ENCODE measurements around the gene PCSK7. TPM values are rescaled to one million over a fixed set of nuclear protein-coding genes. Genes with fewer than 3 reads are reported as not detected.

Gene PCSK7
- total and polyA plus RNA-seq, 2 of the 4 experiments (the other 2 are of a cell fraction): 35.8 to 54.3 TPM

GRCh38 chr11:117154468-117154867, 77.4 kb downstream of the PCSK7 start:
- Histone ChIP-seq H2AK9ac (replicated peaks; ENCODE audit: low read depth, low read length, poor library complexity) (no peak overlapping the region), H4K8ac (ENCODE audit: low read depth in 2 of 2, low read length in 2 of 2) (no peak overlapping the region), H3K27ac (ENCODE audit: insufficient read depth, low read length) (no peak overlapping the region), H4K20me1 (ENCODE audit: insufficient read depth, low read length) (peaks cover 87% of the 10 kb centered on the region), H2BK15ac (ENCODE audit: low read depth, low read length) (no peak overlapping the region), H4K5ac (ENCODE audit: low read depth, low read length) (no peak overlapping the region), H3K9me3 (ENCODE audit: control insufficient read depth, insufficient read depth, low read length) (no peaks in the 10 kb centered on the region), H3K18ac (ENCODE audit: low read depth, low read length) (no peak overlapping the region), H3K4me2 (ENCODE audit: low read depth, low read length) (no peak overlapping the region), H3K79me1 (ENCODE audit: low read depth in 1 of 2, low read length in 2 of 2) (peaks cover 4 to 53% of the 10 kb centered on the region in 2 experiments), H4K91ac (ENCODE audit: insufficient read depth, low read depth, low read length) (no peak overlapping the region), H3K9ac (ENCODE audit: low read depth, low read length) (no peak overlapping the region), H2BK5ac (ENCODE audit: low read depth, low read length, poor library complexity, severe bottlenecking) (no peak overlapping the region), H3K56ac (ENCODE audit: extremely low read depth, insufficient read depth, low read length) (no peak overlapping the region), H3K27me3 (ENCODE audit: control insufficient read depth, insufficient read depth, low read length) (no peaks in the 10 kb centered on the region), H3K4me1 (ENCODE audit: control insufficient read depth, insufficient read depth, low read length) (no peaks in the 10 kb centered on the region), H2BK120ac (ENCODE audit: low read depth, low read length) (no peak overlapping the region), H2AFZ (replicated peaks; ENCODE audit: low read length, poor library complexity) (no peak overlapping the region), H3K14ac (replicated peaks; ENCODE audit: low read depth, low read length) (no peak overlapping the region), H3K4ac (ENCODE audit: low read depth, low read length) (no peak overlapping the region), H2AK5ac (ENCODE audit: low read depth, low read length) (no peak overlapping the region), H2BK20ac (ENCODE audit: low read depth, low read length) (no peak overlapping the region), H3K23ac (ENCODE audit: low read depth, low read length) (no peak overlapping the region), H3K4me3 (ENCODE audit: insufficient read depth, low read depth, low read length) (no peak overlapping the region), H3K36me3 (ENCODE audit: control insufficient read depth, insufficient read depth, low read length) (peaks cover 31% of the 10 kb centered on the region), H3K9me1 (ENCODE audit: insufficient read depth, low read length) (peaks cover 12% of the 10 kb centered on the region; the same call in 1 of the 2 replicates)
- dilution Hi-C loops (cut with HindIII; ENCODE audit: low sequenced_read_pairs, unreplicated experiment): no loop called here
- BruUV-seq (replicated peaks): no TSS peak
- CTCF ChIA-PET: no interaction called here
- POLR2A ChIA-PET (ENCODE audit: unreplicated experiment): no interaction called here
- no peak for DNase-seq
- intact Hi-C loops (cut with micrococcal nuclease): no loop called here
- WGBS, 2 experiments (ENCODE audit: extremely low coverage in 2 of 2, insufficient read length in 1 of 2): no CpG with 5 or more reads among the region's 5 CpGs
- TF ChIP-seq RCOR1 (IDR thresholded peaks at IDR 0.05; ENCODE audit: insufficient replicate concordance, low read length) (no peak), NFE2L2 (IDR thresholded peaks at IDR 0.05; ENCODE audit: low read depth, low read length) (no peak), MXI1 (IDR thresholded peaks at IDR 0.05; ENCODE audit: borderline replicate concordance, low read depth, low read length) (no peak), BHLHE40 (IDR thresholded peaks at IDR 0.05; ENCODE audit: low read depth, low read length) (no peak), SMC3 (IDR thresholded peaks at IDR 0.05; ENCODE audit: low read depth, low read length) (no peak), CHD1 (IDR thresholded peaks at IDR 0.05; ENCODE audit: low read depth, low read length) (no peak), CEBPB (IDR thresholded peaks at IDR 0.05; ENCODE audit: low read depth, low read length) (no peak)
- no peak for ATAC-seq (ENCODE audit: low read depth)
- in situ Hi-C loops (cut with MboI; ENCODE audit: low sequenced_read_pairs): no loop called here

Small RNAs within 50 kb of the gene (microRNA-seq; reads per million reads assigned to microRNA genes)
- gene RF00564 (ENCODE audit: insufficient read depth, insufficient read length): not detected

Small RNAs within 50 kb of the gene (small RNA-seq; reads per million reads assigned to genes)
- 0 reads per million in 5 experiments for gene RF00564

Other genes starting within 250 kb of the PCSK7 start
- 8.2 and 17.2 TPM in 2 replicates for gene SIK3, start 133.6 kb downstream of the PCSK7 start, total RNA-seq (2012; rRNA removed)
- gene SIK3, start 133.6 kb downstream of the PCSK7 start, polyA plus RNA-seq (2012; rRNA removed): 7.5 and 9.1 TPM in 2 replicates
- 213 and 280 TPM in 2 replicates for gene PAFAH1B2, start 87.8 kb downstream of the PCSK7 start, total RNA-seq (2012; rRNA removed)
- gene PAFAH1B2, start 87.8 kb downstream of the PCSK7 start, polyA plus RNA-seq (2012; rRNA removed): 24.2 and 29.8 TPM in 2 replicates
- 6.7 and 7.3 TPM in 2 replicates for gene SIDT2, start 53.3 kb downstream of the PCSK7 start, total RNA-seq (2012; rRNA removed)
- gene SIDT2, start 53.3 kb downstream of the PCSK7 start, polyA plus RNA-seq (2012; rRNA removed): 29.7 and 30.3 TPM in 2 replicates
- 1,558 and 2,558 TPM in 2 replicates for gene TAGLN, start 32.7 kb downstream of the PCSK7 start, total RNA-seq (2012; rRNA removed)
- gene TAGLN, start 32.7 kb downstream of the PCSK7 start, polyA plus RNA-seq (2012; rRNA removed): 3,760 and 3,780 TPM in 2 replicates
- 7.5 and 7.9 TPM in 2 replicates for gene RNF214, start 598 bp upstream of the PCSK7 start, total RNA-seq (2012; rRNA removed)
- gene RNF214, start 598 bp upstream of the PCSK7 start, polyA plus RNA-seq (2012; rRNA removed): 14.8 and 16.1 TPM in 2 replicates
- gene BACE1-AS, start 59.3 kb upstream of the PCSK7 start, total RNA-seq (2012; rRNA removed): 2.5 and 2.7 TPM in 2 replicates
- 2.4 and 2.9 TPM in 2 replicates for gene BACE1-AS, start 59.3 kb upstream of the PCSK7 start, polyA plus RNA-seq (2012; rRNA removed)
- 27.6 and 29.2 TPM in 2 replicates for gene BACE1, start 84.2 kb upstream of the PCSK7 start, total RNA-seq (2012; rRNA removed)
- 42.4 and 50.6 TPM in 2 replicates for gene BACE1, start 84.2 kb upstream of the PCSK7 start, polyA plus RNA-seq (2012; rRNA removed)
- 23.6 and 26.9 TPM in 2 replicates for gene CEP164, start 95.8 kb upstream of the PCSK7 start, total RNA-seq (2012; rRNA removed)
- gene CEP164, start 95.8 kb upstream of the PCSK7 start, polyA plus RNA-seq (2012; rRNA removed): 20.0 and 23.3 TPM in 2 replicates